Uterus (tissue), 2 donors: ENCODE results near the gene ADAR.

Experiments used
- POLR2A ChIP-seq, 2 donors: fragments of 450-650 bp; IDR thresholded peaks; one replicate each; pipeline ENCODE4 v1.6.1; 2016; ENCODE audit warnings: antibody characterized with exemption in 2 of 2, mild to moderate bottlenecking in 1 of 2, moderate library complexity in 1 of 2
- TF ChIP-seq, protein P1 (sequence below), 4 experiments: fragments of 200-600 bp in 2 of 4; fragments of 450-650 bp in 2 of 4; sonication (generic) in 2 of 4; IDR thresholded peaks; one replicate each; pipeline ENCODE4 v1.5.1; 2016 to 2019; ENCODE audit warnings: antibody characterized with exemption in 4 of 4, mild to moderate bottlenecking in 2 of 4, moderate library complexity in 1 of 4

DNA sequence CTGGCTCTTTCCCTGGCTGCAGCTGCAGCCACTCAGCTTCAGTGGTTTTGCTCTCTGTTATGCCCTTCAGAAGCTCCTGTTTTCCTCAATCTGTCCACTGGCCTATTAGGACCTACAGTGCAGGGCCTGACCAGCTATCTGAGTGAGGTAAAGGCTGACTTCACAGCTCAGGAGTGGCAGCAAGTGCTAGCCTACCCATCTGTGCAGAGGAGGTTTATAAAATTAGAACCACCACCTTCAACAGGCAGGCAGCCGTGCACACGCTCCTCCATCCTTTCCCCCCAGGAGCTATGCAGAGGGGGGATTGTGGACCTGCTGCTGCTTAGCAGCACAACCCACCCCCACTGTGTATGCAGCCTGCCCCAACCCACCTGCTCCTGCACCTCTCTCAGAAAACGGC is 8.3 kb downstream of the ADAR start:
- TF ChIP-seq, protein P1, sequence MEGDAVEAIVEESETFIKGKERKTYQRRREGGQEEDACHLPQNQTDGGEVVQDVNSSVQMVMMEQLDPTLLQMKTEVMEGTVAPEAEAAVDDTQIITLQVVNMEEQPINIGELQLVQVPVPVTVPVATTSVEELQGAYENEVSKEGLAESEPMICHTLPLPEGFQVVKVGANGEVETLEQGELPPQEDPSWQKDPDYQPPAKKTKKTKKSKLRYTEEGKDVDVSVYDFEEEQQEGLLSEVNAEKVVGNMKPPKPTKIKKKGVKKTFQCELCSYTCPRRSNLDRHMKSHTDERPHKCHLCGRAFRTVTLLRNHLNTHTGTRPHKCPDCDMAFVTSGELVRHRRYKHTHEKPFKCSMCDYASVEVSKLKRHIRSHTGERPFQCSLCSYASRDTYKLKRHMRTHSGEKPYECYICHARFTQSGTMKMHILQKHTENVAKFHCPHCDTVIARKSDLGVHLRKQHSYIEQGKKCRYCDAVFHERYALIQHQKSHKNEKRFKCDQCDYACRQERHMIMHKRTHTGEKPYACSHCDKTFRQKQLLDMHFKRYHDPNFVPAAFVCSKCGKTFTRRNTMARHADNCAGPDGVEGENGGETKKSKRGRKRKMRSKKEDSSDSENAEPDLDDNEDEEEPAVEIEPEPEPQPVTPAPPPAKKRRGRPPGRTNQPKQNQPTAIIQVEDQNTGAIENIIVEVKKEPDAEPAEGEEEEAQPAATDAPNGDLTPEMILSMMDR (IDR thresholded peaks at IDR 0.05), result no peak
- no peak for TF ChIP-seq POLR2A (IDR thresholded peaks at IDR 0.05)
